Duodenal mucosa (tissue), 2 donors: Measurements from ENCODE around the gene ERI2.
A peak's percentile ranks its signal among the peaks of the same experiment; 100 is the strongest.
"Not testable (repeated sequence)": the region's sequence is repeated elsewhere in the genome, so short reads cannot be mapped to it uniquely, and the experiment has no call there.

Source experiments
- H3K27ac ChIP-seq: one replicate; pipeline ENCODE4 v1.7.0; 2013; ENCODE audit warnings: low read depth, low read length
- H3K27me3 ChIP-seq, 2 donors: one replicate each; pipeline ENCODE4 v1.7.0; 2013; ENCODE audit warnings: low read length in 2 of 2, control low read depth in 1 of 2; ENCODE audit not compliant: insufficient read depth in 2 of 2, control insufficient read depth in 1 of 2
- H3K36me3 ChIP-seq, 2 donors: one replicate each; pipeline ENCODE4 v1.7.0; 2013; ENCODE audit warnings: low read length in 2 of 2, control low read depth in 1 of 2; ENCODE audit not compliant: insufficient read depth in 2 of 2, control insufficient read depth in 1 of 2
- H3K4me1 ChIP-seq, 2 donors: one replicate each; pipeline ENCODE4 v1.7.0; 2013; ENCODE audit warnings: low read length in 2 of 2, control low read depth in 1 of 2; ENCODE audit not compliant: insufficient read depth in 2 of 2, control insufficient read depth in 1 of 2
- H3K4me3 ChIP-seq, 2 donors: one replicate each; pipeline ENCODE4 v1.7.0; 2013; ENCODE audit warnings: low read length in 2 of 2, low read depth in 1 of 2
- H3K9ac ChIP-seq, 2 donors: one replicate each; pipeline ENCODE4 v1.7.0; 2013; ENCODE audit warnings: low read length in 2 of 2, low read depth in 1 of 2
- H3K9me3 ChIP-seq, 2 donors: one replicate each; pipeline ENCODE4 v1.7.0; 2013; ENCODE audit warnings: low read length in 2 of 2, control low read depth in 1 of 2; ENCODE audit not compliant: control insufficient read depth in 1 of 2

Gene ERI2

GRCh38 chr16:20821682-20822081 is 15.4 kb upstream of the ERI2 start:
- no peak overlapping the region for H3K27ac ChIP-seq
- peaks cover under 1 to 7% of the 10 kb centered on the region in 2 donors for H3K36me3 ChIP-seq
- H3K27me3 ChIP-seq: no peaks in the 10 kb centered on the region
- no peak overlapping the region for H3K4me3 ChIP-seq
- no peaks in the 10 kb centered on the region for H3K9me3 ChIP-seq
- H3K9ac ChIP-seq: no peak overlapping the region
- H3K4me1 ChIP-seq: peaks cover 0 to 4% of the 10 kb centered on the region in 2 donors

GRCh38 chr16:20818929-20819585 is 12.8 kb upstream of the ERI2 start:
- Histone ChIP-seq H3K9me3 (no peaks in the 10 kb centered on the region), H3K36me3 (peaks cover 3 to 7% of the 10 kb centered on the region in 2 donors), H3K27me3 (no peaks in the 10 kb centered on the region), H3K4me3 (no peak overlapping the region), H3K9ac (no peak overlapping the region), H3K4me1 (no peaks in the 10 kb centered on the region), H3K27ac (no peak overlapping the region)

- Histone ChIP-seq H3K27me3 (no peaks in the 10 kb centered on the region), H3K27ac (no peak overlapping the region), H3K9me3 (no peaks in the 10 kb centered on the region), H3K9ac (no peak overlapping the region), H3K36me3 (peaks cover 3% of the 10 kb centered on the region in 2 donors), H3K4me3 (no peak overlapping the region), H3K4me1 (peaks cover 8 to 9% of the 10 kb centered on the region in 2 donors)
Measured at GRCh38 chr16:20814784-20815183, 8.5 kb upstream of the ERI2 start.

GRCh38 chr16:20812510-20812909 is 6.2 kb upstream of the ERI2 start:
- Histone ChIP-seq H3K27ac (no peak overlapping the region), H3K4me3 (no peak overlapping the region), H3K27me3 (no peaks in the 10 kb centered on the region), H3K36me3 (peaks cover 3% of the 10 kb centered on the region in 2 donors), H3K9ac (no peak overlapping the region), H3K9me3 (no peaks in the 10 kb centered on the region), H3K4me1 (peaks cover 8 to 9% of the 10 kb centered on the region in 2 donors)

GRCh38 chr16:20811889-20812439 is 5.7 kb upstream of the ERI2 start:
- H3K9ac ChIP-seq: no peak overlapping the region
- no peaks in the 10 kb centered on the region for H3K27me3 ChIP-seq
- no peak overlapping the region for H3K27ac ChIP-seq
- no peak overlapping the region for H3K4me3 ChIP-seq
- peaks cover 3% of the 10 kb centered on the region in 2 donors for H3K36me3 ChIP-seq
- peaks cover 9 to 12% of the 10 kb centered on the region in 2 donors for H3K4me1 ChIP-seq
- H3K9me3 ChIP-seq: no peaks in the 10 kb centered on the region

- Histone ChIP-seq H3K27me3 (no peaks in the 10 kb centered on the region), H3K4me1 (peaks cover 11 to 12% of the 10 kb centered on the region in 2 donors), H3K36me3 (no peaks in the 10 kb centered on the region), H3K9me3 (no peaks in the 10 kb centered on the region), H3K4me3 (no peak overlapping the region), H3K27ac (no peak overlapping the region), H3K9ac (no peak overlapping the region)
Measured at GRCh38 chr16:20807862-20808261, 1.6 kb upstream of the ERI2 start.

- peak overlapping the region; percentile 85 to 86 for H3K9ac ChIP-seq
- not testable (repeated sequence) for H3K9me3 ChIP-seq, H3K36me3 ChIP-seq, H3K4me1 ChIP-seq, H3K27me3 ChIP-seq
- peak overlapping the region; percentile 86 for H3K27ac ChIP-seq
- peak overlapping the region; percentile 94 to 95 for H3K4me3 ChIP-seq
Measured at GRCh38 chr16:20805684-20806167, 546 bp downstream of the ERI2 start.

- Histone ChIP-seq H3K27me3 (no peaks in the 10 kb centered on the region), H3K36me3 (peaks cover 8 to 12% of the 10 kb centered on the region in 2 donors), H3K9ac (no peak overlapping the region), H3K9me3 (no peaks in the 10 kb centered on the region), H3K4me3 (no peak overlapping the region), H3K27ac (no peak overlapping the region), H3K4me1 (peaks cover 4 to 5% of the 10 kb centered on the region in 2 donors)
Measured at GRCh38 chr16:20803561-20804214, 2.6 kb downstream of the ERI2 start.

- Histone ChIP-seq H3K27ac (no peak overlapping the region), H3K27me3 (no peaks in the 10 kb centered on the region), H3K9ac (no peak overlapping the region), H3K4me3 (no peak overlapping the region), H3K9me3 (no peaks in the 10 kb centered on the region), H3K4me1 (peaks cover 4 to 5% of the 10 kb centered on the region in 2 donors), H3K36me3 (peaks cover 9 to 12% of the 10 kb centered on the region in 2 donors)
Measured at GRCh38 chr16:20803192-20803560, 3.1 kb downstream of the ERI2 start.

GRCh38 chr16:20801278-20801677 is 5.0 kb downstream of the ERI2 start:
- no peak overlapping the region for H3K4me3 ChIP-seq
- no peak overlapping the region for H3K27ac ChIP-seq
- no peak overlapping the region for H3K9ac ChIP-seq
- peaks cover 15 to 23% of the 10 kb centered on the region in 2 donors for H3K36me3 ChIP-seq
- peaks cover 0 to 4% of the 10 kb centered on the region in 2 donors for H3K4me1 ChIP-seq
- no peaks in the 10 kb centered on the region for H3K9me3 ChIP-seq
- H3K27me3 ChIP-seq: no peaks in the 10 kb centered on the region
